Measurements from ENCODE around the gene CST6. TPM values are rescaled to one million over a fixed set of nuclear protein-coding genes. Genes with fewer than 3 reads are reported as not detected.

Gene CST6
- total and polyA plus RNA-seq, 2 donors (not counting 3 experiments of a cell fraction or from before 2014, with no cell fraction given): 0.46 to 2.2 TPM

DNA sequence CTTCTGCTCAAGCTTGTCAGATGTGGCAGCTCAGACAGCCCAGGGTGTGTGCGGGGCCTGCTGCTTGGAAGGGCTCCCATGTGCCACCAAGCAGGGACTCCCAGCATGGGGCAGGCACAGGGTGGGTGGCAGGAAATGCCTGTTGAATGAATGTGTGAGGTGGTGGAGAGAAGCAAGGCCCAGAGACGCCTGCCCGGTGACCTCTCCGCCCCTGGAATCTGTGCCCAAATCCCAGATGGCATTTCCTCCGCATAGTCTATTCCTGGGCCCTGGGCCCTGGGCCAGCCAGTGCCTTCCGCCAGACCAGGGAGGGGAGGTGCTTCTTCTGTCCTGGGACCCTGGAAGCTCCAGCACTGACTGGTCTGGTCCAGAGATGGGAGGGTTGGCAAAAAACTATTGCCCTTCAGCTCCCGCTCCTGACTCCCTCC lies 3.7 kb downstream of the CST6 start:
- Histone ChIP-seq H3K27ac (ENCODE audit: insufficient read depth, low read depth, low read length) (peak overlapping the region; percentile 84), H3K4me2 (ENCODE audit: insufficient read depth, low read length) (peak overlapping the region; percentile 19), H4K20me1 (replicated peaks; ENCODE audit: control insufficient read depth, extremely low read depth, insufficient read depth, low read length) (no peaks in the 10 kb centered on the region), H3K27me3 (ENCODE audit: control insufficient read depth in 2 of 2, insufficient read depth in 2 of 2, low read length in 2 of 2) (peaks cover 2% of the 10 kb centered on the region in 2 experiments), H3K36me3 (ENCODE audit: control insufficient read depth in 2 of 2, extremely low read depth in 1 of 2, insufficient read depth in 2 of 2, low read length in 2 of 2) (no peaks in the 10 kb centered on the region), H3K9me1 (replicated peaks; ENCODE audit: control insufficient read depth, extremely low read depth, insufficient read depth, low read length) (no peaks in the 10 kb centered on the region), H3K79me2 (ENCODE audit: control insufficient read depth, insufficient read depth, low read length) (no peaks in the 10 kb centered on the region), H3K9ac (replicated peaks; ENCODE audit: extremely low read depth, insufficient read depth, low read length) (peak overlapping the region; percentile 48), H2AFZ (ENCODE audit: low read depth, low read length) (peak overlapping the region; percentile 43), H3K9me3 (replicated peaks; ENCODE audit: control insufficient read depth, insufficient read depth, low read length) (no peaks in the 10 kb centered on the region), H3K4me1 (ENCODE audit: control insufficient read depth, extremely low read depth, insufficient read depth, low read length) (peaks cover 25% of the 10 kb centered on the region), H3K4me3 (replicated peaks in 1 of 3; ENCODE audit: insufficient read depth in 1 of 3, low read depth in 1 of 3, low read length in 3 of 3) (no peak overlapping the region)
- peak; percentile 59 for TF ChIP-seq JUN (IDR thresholded peaks at IDR 0.05; ENCODE audit: borderline replicate concordance, insufficient read depth, insufficient read length, low read depth)
- peak; percentile 40 for TF ChIP-seq GATA2 (IDR thresholded peaks at IDR 0.05; ENCODE audit: insufficient read depth, insufficient read length, low read depth, low read length)
- peak; percentile 73 for TF ChIP-seq POLR2A (IDR thresholded peaks at IDR 0.05; ENCODE audit: low read depth, low read length)
- TF ChIP-seq POLR2AphosphoS5 (IDR thresholded peaks at IDR 0.05; ENCODE audit: insufficient read depth, low read depth, low read length): peak; percentile 95
- TF ChIP-seq CTCF (IDR thresholded peaks at IDR 0.05; ENCODE audit: extremely low read depth in 1 of 2, insufficient read depth in 1 of 2, low read depth in 1 of 2, low read length in 2 of 2): no peak
- TF ChIP-seq FOS (IDR thresholded peaks at IDR 0.05; ENCODE audit: borderline replicate concordance, insufficient read depth, low read length): peak; percentile 58
- no peak for TF ChIP-seq EZH2 (IDR thresholded peaks at IDR 0.05; ENCODE audit: borderline replicate concordance, low read depth, low read length, severe bottlenecking)
- peak; percentile 88 for TF ChIP-seq MYC (IDR thresholded peaks at IDR 0.05; ENCODE audit: low read depth, low read length)
- TF ChIP-seq, protein P1, sequence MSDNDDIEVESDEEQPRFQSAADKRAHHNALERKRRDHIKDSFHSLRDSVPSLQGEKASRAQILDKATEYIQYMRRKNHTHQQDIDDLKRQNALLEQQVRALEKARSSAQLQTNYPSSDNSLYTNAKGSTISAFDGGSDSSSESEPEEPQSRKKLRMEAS (IDR thresholded peaks at IDR 0.05; ENCODE audit: insufficient read depth, insufficient read length): peak; percentile 50
- DNase-seq (ENCODE audit: low read depth, low spot score) (peak; percentile 70), FAIRE-seq (peak; percentile 97)
- POLR2A ChIA-PET: no interaction called here
- no TSS peak for BruUV-seq (replicated peaks)
- CTCF ChIA-PET: interaction anchor here (0.6 to 1.8 kb wide), 5 partner anchors 11 to 127 kb away, joined by 4 to 5 read pairs (median 5); partner anchors contain the start of gene FIBP
- intact Hi-C loops (cut with micrococcal nuclease) (no loop called here), dilution Hi-C loops (cut with MboI; ENCODE audit: extremely low pct_ligation_motif_present, low sequenced_read_pairs) (no loop called here)
